HG03521 (cell line): ENCODE data around the gene SYNDIG1.

Experiments
- ATAC-seq: cut with Tn5 transposase; IDR thresholded peaks from one replicate; pipeline ENCODE4 v1.9.1; 2021; ENCODE audit warnings: mild to moderate bottlenecking, moderate library complexity; ENCODE audit not compliant: unreplicated experiment

SYNDIG1 gene

GRCh38 chr20:24519476-24519875, 50.0 kb downstream of the SYNDIG1 start:
- ATAC-seq: no peak

GRCh38 chr20:24521032-24521431, 51.6 kb downstream of the SYNDIG1 start:
- ATAC-seq: no peak

DNA sequence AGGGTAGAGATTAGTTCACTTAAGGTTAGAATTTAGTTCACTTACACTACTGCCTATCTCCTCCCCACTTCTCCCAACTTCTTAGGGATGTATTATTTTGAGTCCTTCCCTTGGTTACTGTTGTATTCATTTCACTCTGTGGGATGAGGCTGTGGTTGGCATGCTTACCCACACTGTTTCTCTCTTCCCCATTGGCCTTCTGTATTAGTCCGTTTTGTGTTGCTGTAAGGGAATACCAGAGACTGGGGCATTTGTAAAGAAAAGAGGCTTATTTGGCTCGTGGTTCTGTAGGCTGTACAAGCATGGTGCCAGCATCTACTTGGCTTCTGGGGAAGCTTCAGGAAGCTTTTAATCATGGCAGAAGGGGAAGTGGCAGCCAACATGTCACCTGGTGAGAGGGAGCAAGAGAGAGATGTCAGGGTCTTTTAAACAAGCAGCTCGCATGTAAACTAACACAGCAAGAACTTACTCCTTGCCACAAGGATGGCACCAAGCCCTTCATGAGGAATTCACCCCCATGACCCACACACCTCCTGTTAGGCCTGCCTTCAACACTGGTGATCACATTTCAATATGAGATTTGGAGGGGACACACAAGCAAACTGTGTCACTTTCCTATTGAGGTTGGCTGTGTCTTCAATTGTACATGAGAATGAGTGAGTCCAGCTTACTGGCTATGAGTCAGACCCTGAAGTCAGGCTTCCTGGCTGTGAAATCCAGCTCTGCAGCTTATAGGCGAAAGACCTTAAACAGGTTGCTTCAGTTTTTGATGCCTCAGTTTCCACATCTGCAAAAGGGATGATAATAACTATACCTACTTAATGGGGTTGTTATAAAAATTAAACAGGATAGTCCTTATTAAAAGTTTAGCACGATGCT, 53.3 kb downstream of the SYNDIG1 start:
- no peak for ATAC-seq

DNA sequence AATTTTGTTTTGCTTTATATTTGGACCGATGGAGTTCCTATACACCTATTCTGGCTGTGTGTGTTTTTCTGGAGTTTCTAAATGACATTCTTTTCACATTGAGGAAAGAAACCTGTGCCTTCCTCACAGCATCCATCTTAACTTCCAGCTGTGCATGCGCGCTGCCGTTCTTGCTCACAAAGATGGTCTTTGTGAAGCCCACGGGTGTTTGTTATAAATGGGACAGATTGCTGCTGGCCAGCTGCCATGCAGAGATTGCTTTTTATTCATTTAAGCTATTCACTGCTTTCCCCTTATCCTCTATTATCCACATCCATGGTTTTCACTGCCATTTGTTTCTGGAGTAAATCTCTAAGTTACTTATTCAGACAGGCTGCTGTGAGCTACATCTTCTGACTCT, 54.2 kb downstream of the SYNDIG1 start:
- ATAC-seq: no peak

- ATAC-seq: no peak
Observed at GRCh38 chr20:24528583-24529368, 59.3 kb downstream of the SYNDIG1 start.

- ATAC-seq: no peak
Observed at GRCh38 chr20:24529369-24529719, 59.9 kb downstream of the SYNDIG1 start.

GRCh38 chr20:24530131-24530680, 60.8 kb downstream of the SYNDIG1 start:
- ATAC-seq: no peak

DNA sequence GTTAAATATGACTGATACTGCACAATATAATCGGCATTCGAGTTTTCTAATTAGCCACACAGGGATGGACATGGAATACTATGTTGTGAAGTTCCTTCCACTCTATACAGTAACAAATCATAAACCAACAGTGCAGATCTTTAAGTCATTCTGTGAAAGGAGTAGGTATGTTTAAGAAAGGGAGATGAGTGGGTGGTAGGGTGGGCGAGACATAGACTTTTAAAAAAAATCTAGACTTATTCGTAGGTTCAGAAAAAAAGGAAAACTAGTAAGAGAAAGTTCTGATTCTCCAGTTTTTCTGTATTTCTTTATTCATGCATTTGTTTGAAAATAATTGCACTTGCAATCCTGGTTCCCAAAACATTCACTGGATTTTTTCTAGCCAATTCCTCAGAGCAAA, 61.8 kb downstream of the SYNDIG1 start:
- no peak for ATAC-seq

DNA sequence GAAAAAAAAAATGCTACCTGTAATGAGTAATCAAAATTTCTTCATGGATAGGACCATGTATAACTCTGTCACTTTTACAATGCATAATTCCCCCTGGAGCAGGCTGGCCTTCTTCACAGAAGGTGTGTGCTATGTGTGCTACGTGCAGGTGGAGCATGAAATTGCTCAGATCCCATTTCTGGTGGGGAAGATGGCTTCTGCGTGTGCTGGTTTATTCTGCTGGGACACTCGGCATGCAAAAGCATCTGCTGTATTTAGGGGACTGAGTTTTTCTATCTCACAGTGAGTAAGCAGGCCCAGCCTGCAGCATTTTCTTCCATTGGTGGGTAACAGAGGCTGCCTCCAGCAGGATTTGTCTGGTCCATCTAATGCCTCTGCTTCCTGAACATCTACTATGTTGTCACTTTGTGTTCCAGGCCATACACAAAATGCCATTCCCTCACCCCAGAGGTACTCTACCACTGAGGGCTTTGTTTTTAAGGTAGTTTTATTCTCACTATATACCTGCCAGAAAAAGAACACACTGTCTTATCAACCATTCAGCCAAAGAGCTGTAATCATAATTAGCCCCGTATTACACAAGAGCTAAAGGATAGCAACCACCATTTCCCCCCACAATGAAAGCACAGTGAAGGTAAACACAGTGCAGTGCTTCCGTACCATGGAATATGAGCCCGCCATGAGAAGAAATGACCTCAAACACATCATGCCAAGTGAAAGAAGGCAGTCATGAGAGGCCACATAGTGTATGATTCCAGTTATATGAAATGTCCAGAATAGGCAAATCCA, 62.4 kb downstream of the SYNDIG1 start:
- no peak for ATAC-seq

GRCh38 chr20:24533449-24533848, 64.0 kb downstream of the SYNDIG1 start:
- no peak for ATAC-seq

DNA sequence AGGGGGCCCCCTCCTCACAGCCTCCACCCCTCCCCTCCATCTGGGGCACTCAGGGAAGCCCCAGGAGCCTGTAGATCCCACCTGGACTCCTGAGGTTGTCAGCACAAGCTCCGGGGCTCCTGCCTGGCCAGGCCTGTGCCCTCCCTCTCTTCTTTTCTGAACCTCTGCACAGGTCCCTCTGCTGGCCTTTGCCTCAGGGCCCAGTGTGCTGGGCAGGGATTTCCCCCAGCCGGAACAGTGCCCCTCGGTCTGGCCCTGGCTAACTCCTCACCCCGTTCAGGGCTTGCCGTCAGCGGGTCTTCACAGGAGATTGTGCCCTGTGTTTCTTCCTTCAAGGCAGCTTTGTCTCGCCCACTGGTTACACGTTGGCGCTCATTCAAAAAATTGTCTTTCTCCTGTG, 64.9 kb downstream of the SYNDIG1 start:
- ATAC-seq: no peak

DNA sequence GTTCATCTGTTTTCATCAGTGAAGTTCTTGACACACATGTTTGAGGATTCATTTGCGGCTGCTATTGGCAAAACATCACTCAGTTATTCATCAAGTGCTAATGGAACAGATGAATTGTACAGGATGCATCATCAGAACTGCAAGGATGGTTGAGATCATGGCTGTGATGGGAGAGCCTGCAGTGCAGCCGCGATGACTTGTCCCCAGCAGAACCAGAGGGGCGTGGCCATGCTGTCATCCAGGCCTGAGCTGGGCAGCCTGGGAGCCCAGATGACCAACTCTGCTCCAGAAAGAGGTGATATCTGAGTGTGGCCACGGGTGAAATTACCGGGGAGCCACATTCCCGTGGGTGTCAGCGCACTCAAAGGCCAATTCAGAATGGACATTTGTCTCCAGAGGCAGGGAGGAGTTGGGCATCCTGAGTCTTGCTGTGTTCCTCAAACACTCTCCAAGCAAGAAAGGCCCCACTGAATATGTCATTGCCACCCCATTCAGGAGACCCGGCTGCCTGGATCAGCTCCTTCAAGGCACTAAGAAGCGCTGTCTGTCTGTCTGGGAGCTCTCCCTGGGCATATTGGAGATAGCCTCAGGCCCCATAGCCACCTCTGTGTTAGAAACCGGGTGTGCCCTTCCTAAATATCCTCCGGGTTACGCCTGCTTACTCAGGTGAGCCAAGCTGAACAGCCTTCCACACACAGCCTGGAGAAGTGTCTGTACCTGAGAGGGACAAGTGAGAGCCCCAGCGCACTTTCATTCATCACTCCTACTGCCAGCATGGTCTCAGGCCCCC, 66.7 kb downstream of the SYNDIG1 start:
- no peak for ATAC-seq

DNA sequence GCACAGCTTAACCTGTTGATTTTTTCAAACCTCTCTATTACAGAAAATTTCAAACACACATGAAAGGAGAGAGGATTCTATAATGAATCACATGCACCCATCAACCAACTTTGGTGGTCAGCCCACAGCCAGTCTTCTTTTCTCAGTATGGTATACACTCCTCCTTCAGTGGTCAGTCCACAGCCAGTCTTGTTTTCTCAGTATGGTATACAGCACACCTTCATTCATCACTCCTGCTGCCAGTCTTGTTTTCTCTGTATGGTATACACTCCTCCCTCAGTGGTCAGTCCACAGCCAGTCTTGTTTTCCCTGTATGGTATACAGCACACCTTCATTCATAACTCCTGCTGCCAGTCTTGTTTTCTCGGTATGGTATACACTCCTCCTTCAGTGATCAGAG, 67.8 kb downstream of the SYNDIG1 start:
- ATAC-seq: no peak

GRCh38 chr20:24542721-24543120, 73.3 kb downstream of the SYNDIG1 start:
- ATAC-seq: no peak

DNA sequence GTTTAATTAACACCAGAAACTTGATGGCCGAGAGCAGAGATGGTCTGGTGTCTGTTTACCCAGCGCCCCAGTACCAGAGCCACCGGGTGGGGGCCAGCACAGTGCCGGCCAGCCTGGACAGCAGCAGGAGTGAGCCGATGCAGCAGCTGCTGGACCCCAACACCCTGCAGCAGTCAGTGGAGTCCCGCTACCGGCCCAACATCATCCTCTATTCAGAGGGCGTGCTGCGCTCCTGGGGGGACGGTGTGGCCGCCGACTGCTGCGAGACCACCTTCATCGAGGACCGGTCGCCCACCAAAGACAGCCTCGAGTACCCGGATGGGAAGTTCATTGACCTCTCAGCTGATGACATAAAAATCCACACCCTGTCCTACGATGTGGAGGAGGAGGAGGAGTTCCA, 73.7 kb downstream of the SYNDIG1 start:
- no peak for ATAC-seq

DNA sequence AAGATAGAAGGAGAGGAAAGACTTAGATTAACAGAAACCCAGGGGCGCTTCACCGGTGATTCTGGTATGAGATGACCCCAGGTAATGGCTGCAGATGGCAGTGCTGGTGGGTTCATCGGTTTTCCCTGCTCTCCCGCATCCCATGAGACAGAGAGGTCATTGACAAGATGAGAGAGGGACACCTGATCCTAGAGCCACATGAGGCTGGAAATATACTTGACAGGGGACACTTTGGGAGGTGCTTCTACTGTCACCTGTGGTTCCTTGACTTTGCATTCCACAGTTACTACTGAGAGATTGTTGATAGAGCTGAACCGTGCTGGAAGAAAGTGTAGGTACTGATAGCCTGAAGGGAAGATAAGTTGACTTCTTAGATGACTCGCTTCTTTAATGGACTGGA, 74.3 kb downstream of the SYNDIG1 start:
- no peak for ATAC-seq

- ATAC-seq: no peak
Observed at GRCh38 chr20:24544371-24544770, 74.9 kb downstream of the SYNDIG1 start.

- no peak for ATAC-seq
Observed at GRCh38 chr20:24545168-24545567, 75.7 kb downstream of the SYNDIG1 start.

DNA sequence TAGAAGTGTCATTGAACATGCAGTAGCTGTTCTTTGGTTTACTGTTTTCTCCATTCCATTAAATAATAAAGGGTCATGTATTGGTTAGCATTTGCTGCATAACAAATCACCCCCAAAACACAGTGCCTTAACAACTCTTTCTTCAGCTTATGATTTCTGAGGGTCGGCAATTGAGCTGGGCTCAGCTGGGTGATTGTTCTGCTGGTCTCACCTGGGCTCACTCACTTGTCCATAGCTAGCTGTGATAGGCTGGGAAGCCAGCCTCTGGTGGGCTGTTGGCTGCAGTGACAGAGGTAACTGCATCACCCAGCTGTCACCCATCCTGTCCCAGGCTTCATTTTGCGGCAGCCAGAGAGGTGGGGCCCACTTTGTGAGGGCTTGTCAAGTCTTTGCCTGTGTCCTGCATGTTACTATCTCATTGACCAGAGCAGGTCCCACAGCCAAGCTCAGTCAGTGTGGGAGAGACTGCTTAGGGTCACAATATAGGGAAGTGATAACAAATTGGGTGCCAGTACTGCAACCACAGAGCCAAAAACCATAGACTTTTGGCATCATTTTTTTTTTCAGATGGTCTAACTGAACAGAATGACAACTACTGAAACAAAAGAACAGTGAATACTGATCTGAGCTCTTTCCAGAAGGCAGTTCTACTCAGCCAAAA, 76.9 kb downstream of the SYNDIG1 start:
- no peak for ATAC-seq

- ATAC-seq: no peak
Observed at GRCh38 chr20:24547967-24548366, 78.5 kb downstream of the SYNDIG1 start.
